Cardiac muscle cell (in vitro differentiated cells and primary cell): ENCODE measurements around the gene PID1. TPM values are rescaled to one million over a fixed set of nuclear protein-coding genes. Genes with fewer than 3 reads are reported as not detected.

ENCODE experiments used
- DNase-seq, 2 donors: peaks; one replicate each; pipeline versions ENCODE4 v3.0.0 to v3.0.0-alpha.2; 2010 to 2017; ENCODE audit warnings: low read depth in 1 of 2, low spot score in 1 of 2
- H3K27ac ChIP-seq: fragments of 200-600 bp; sonication (generic); 2 replicates; pipeline ENCODE4 v1.5.1; 2016
- H3K27me3 ChIP-seq: fragments of 200-600 bp; sonication (generic); 2 replicates; pipeline ENCODE4 v1.6.0; 2016; ENCODE audit warnings: control low read depth
- H3K36me3 ChIP-seq: fragments of 200-600 bp; sonication (generic); 2 replicates; pipeline ENCODE4 v1.5.1; 2016; ENCODE audit warnings: control low read depth
- H3K4me1 ChIP-seq: fragments of 200-600 bp; sonication (generic); 2 replicates; pipeline ENCODE4 v1.8.1; 2017; ENCODE audit warnings: low read depth, mild to moderate bottlenecking, mixed run types
- H3K4me3 ChIP-seq: fragments of 200-600 bp; sonication (generic); 2 replicates; pipeline ENCODE4 v1.5.1; 2016; ENCODE audit warnings: mild to moderate bottlenecking
- H3K9me3 ChIP-seq: fragments of 200-600 bp; sonication (generic); 2 replicates; pipeline ENCODE4 v1.5.1; 2017; ENCODE audit warnings: low read depth, mild to moderate bottlenecking, control low read depth
- CTCF ChIP-seq: IDR thresholded peaks from 2 replicates; pipeline ENCODE4 v1.5.1; 2012; ENCODE audit warnings: low read depth, mild to moderate bottlenecking, low read length
- polyA plus RNA-seq: library from polyadenylated mRNA; unstranded; fragments of >200 nt; fragmentation: Nextera tagmentation; extraction: Ambion mirVana; gene quantifications from 2 replicates; pipeline ENCODE4 v1.2.1, GENCODE V29; 2016
- total RNA-seq: library from RNA; depleted of rRNA; stranded (reverse); fragments of >200 nt; gene quantifications from 2 replicates; pipeline ENCODE4 v1.2.3, GENCODE V29; 2016

PID1 gene
- total and polyA plus RNA-seq, 2 experiments from 2014 or later, result 0.42 to 0.43 TPM

- H3K4me3 ChIP-seq, result no peak overlapping the region
- H3K27ac ChIP-seq, result no peak overlapping the region
- no peak for DNase-seq
- no peaks in the 10 kb centered on the region for H3K9me3 ChIP-seq
- H3K27me3 ChIP-seq, result no peaks in the 10 kb centered on the region
- no peak for TF ChIP-seq CTCF
- H3K36me3 ChIP-seq, result no peaks in the 10 kb centered on the region
- no peaks in the 10 kb centered on the region for H3K4me1 ChIP-seq
These were observed 40.2 kb downstream of the PID1 start for GRCh38 chr2:229230911-229231310.

DNA sequence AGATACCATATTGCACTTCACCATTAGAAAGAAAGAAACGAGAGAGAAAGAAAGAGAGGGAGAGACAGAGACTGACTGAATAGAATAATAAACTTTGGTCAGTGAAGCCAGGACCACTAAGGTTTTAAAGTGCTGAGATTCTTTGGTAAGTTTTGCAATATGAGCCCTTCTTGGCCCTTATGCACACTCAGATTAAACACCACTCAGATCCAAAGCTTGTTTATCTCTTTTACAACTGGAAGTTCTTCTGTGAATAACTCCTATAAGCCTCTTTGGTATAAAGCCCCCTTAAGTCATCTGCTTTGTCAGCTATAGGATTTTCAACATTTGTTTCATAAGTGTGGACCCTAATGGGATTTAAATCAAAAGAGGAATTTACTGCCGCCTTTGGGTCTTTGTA is 40.8 kb downstream of the PID1 start:
- Histone ChIP-seq H3K9me3 (no peaks in the 10 kb centered on the region), H3K27ac (no peak overlapping the region), H3K27me3 (no peaks in the 10 kb centered on the region), H3K4me3 (no peak overlapping the region), H3K4me1 (no peaks in the 10 kb centered on the region), H3K36me3 (no peaks in the 10 kb centered on the region)
- DNase-seq, result peak in 1 of 2 donors; percentile 8
- no peak for TF ChIP-seq CTCF

DNA sequence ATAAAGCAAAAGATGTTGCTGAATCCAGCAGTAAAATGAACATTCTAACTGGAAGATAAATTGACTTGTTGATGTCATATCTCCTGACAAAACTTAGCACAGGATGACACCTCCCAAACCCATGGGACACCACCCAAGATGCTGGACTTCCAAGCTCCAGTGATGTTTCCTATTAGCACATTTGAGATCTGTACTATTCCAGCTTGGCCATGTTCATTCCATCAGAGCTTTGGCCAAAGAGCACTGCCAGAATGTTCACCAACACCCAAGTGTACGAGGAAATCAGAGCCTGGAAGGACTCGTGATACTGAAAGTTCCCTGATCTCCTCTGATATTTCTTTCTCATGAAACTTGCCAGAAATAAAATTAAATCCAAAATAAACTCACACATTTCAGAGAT is 44.7 kb downstream of the PID1 start:
- Histone ChIP-seq H3K9me3 (no peaks in the 10 kb centered on the region), H3K27me3 (no peaks in the 10 kb centered on the region), H3K4me1 (no peaks in the 10 kb centered on the region), H3K4me3 (no peak overlapping the region), H3K36me3 (no peaks in the 10 kb centered on the region), H3K27ac (no peak overlapping the region)
- DNase-seq, result no peak
- TF ChIP-seq CTCF, result no peak

- H3K4me3 ChIP-seq, result no peak overlapping the region
- no peak for TF ChIP-seq CTCF
- no peaks in the 10 kb centered on the region for H3K27me3 ChIP-seq
- H3K9me3 ChIP-seq, result no peaks in the 10 kb centered on the region
- DNase-seq, result no peak
- H3K4me1 ChIP-seq, result no peaks in the 10 kb centered on the region
- H3K36me3 ChIP-seq, result no peaks in the 10 kb centered on the region
- H3K27ac ChIP-seq, result no peak overlapping the region
These were observed 48.0 kb downstream of the PID1 start for GRCh38 chr2:229223107-229223506.

DNA sequence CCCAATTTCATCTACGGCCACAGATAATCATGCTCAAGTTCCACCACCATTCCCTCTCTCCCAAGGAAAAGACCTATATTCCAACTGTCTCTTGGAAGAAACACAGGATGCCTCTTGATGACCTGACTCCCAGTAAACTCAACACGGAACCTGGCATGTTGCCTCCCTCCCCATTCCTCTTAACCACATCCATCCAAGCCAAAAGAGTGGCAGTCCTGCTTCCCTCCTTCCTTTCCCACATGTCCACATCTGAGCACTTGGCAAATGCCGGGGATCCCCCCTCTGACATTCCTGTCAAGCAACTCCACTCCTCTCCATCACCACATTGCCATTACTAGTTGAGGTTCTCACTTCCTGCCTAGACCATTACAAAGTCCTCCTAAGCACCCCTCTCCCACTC is 49.4 kb downstream of the PID1 start:
- TF ChIP-seq CTCF, result no peak
- no peak for DNase-seq
- no peak overlapping the region for H3K4me3 ChIP-seq
- no peak overlapping the region for H3K27ac ChIP-seq
- no peaks in the 10 kb centered on the region for H3K4me1 ChIP-seq
- no peaks in the 10 kb centered on the region for H3K9me3 ChIP-seq
- H3K27me3 ChIP-seq, result no peaks in the 10 kb centered on the region
- H3K36me3 ChIP-seq, result no peaks in the 10 kb centered on the region

DNA sequence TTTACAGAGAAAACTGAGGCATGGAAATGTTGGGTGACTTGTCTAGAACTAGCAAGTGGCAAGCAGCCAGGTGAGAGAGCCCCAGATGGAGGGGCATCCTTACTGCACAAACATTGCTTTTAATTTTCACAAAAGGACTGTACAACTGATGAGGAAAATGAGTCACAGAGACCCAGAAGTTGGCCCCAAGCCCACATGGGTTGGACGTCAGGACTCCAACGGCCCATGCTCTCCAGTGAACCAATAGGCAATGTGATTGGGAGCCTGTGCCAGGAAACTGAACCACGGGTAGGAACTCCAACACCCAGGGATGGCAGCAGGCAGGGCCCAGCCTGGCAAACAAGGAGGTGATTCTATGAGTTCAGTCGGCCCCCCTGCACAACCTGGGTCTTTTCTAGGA is 50.8 kb downstream of the PID1 start:
- TF ChIP-seq CTCF, result no peak
- Histone ChIP-seq H3K27ac (no peak overlapping the region), H3K27me3 (no peaks in the 10 kb centered on the region), H3K9me3 (no peaks in the 10 kb centered on the region), H3K4me3 (no peak overlapping the region), H3K36me3 (no peaks in the 10 kb centered on the region), H3K4me1 (no peaks in the 10 kb centered on the region)
- DNase-seq, result no peak
